ENCODE data around the gene FAAP24.
A peak's percentile ranks its signal among the peaks of the same experiment; 100 is the strongest.
"Not testable (repeated sequence)": the region's sequence is repeated elsewhere in the genome, so short reads cannot be mapped to it uniquely, and the experiment has no call there.

FAAP24 gene

DNA sequence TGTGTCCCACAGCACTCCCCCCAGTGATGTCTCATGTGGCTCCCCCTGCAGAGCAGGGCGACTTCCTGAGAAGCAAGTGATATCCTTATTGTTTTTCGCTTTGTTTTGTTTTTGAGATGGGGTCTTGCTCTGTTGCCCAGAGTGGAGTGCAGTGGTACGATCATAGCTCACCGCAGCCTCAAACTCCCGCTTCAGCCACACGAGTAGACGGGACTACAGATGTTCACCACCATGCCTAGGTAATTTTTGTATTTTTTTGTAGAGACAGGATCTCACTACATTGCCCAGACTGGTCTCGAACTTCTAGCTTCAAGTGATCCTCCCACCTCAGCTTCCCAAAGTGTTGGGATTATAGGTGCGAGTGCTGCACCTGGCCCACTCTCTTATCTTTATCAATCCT is 5.3 kb upstream of the FAAP24 start:
- DNase-seq (ENCODE audit: insufficient read length, low spot score) (no peak), FAIRE-seq (no peak)
- TF ChIP-seq POLR2AphosphoS5 (IDR thresholded peaks at IDR 0.05; ENCODE audit: low read depth, low read length) (no peak), POU2F2 (IDR thresholded peaks at IDR 0.05; ENCODE audit: low read depth, low read length) (no peak), TAF1 (IDR thresholded peaks at IDR 0.05; ENCODE audit: low read depth, low read length) (no peak), POLR2A (IDR thresholded peaks at IDR 0.05; ENCODE audit: low read depth, low read length) (no peak), SPI1 (IDR thresholded peaks at IDR 0.05; ENCODE audit: low read depth, low read length) (no peak)

DNA sequence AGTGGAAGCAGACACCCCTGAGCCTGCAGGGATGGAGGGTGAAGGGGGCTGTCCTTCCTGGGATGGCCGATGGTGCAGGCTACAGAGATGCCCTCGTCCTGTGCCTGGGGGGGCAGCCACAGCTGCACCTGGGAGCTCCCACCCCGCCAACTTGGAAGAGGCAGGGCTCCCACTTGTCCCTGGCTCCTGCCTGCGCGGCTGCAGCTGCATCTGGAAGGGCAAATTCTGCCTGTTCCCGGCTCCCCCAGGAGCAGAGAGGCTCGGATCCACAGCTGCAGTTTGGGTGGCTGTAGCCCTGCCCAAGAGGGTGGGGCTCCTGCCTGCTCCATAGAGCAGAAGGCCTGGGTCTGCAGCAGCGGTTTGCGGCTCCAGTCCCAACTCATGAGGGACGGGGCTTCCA is 2.5 kb upstream of the FAAP24 start:
- DNase-seq (ENCODE audit: insufficient read length, low spot score), result no peak
- TF ChIP-seq POLR2AphosphoS5 (IDR thresholded peaks at IDR 0.05; ENCODE audit: low read depth, low read length) (no peak), PAX5 (IDR thresholded peaks at IDR 0.05; ENCODE audit: insufficient read depth, low read length, severe bottlenecking) (no peak), POLR2A (IDR thresholded peaks at IDR 0.05; ENCODE audit: low read depth, low read length) (no peak), TAF1 (IDR thresholded peaks at IDR 0.05; ENCODE audit: low read depth, low read length) (no peak), SPI1 (IDR thresholded peaks at IDR 0.05; ENCODE audit: low read depth, low read length) (no peak), POU2F2 (IDR thresholded peaks at IDR 0.05; ENCODE audit: low read depth, low read length) (no peak)
- FAIRE-seq, result no peak

DNA sequence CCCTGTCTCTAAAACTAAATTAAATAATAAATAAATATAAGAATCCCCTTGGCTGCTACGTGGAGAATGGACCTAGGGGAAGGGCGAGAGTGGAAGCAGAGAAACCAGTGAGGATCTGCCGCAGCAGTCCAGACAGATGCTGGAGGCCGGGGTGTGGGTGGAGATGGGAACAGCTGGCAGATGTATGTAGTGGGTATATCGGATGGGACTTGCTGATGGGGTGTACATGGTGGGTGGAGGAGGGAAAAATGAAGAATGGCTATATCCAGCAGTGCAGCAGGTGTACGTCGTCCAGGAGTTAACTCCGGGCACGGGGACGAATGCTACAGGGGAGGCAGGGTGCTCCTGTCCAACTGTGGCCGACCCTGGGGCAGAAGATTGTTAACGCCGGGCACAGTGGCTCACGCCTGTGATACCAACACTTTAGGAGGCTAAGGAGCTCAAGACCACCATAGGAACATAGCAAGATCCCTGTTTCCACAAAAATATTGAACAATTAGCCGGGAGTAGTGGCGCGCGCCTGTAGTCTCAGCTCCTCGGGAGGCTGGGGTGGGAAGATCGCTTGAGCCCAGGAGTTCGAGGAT is 938 bp upstream of the FAAP24 start:
- no peak for TF ChIP-seq POU2F2 (IDR thresholded peaks at IDR 0.05; ENCODE audit: low read depth, low read length)
- no peak for TF ChIP-seq POLR2A (IDR thresholded peaks at IDR 0.05; ENCODE audit: low read depth, low read length)
- no peak for TF ChIP-seq PAX5 (IDR thresholded peaks at IDR 0.05; ENCODE audit: insufficient read depth, low read length, severe bottlenecking)
- TF ChIP-seq SPI1 (IDR thresholded peaks at IDR 0.05; ENCODE audit: low read depth, low read length), result no peak
- TF ChIP-seq TAF1 (IDR thresholded peaks at IDR 0.05; ENCODE audit: low read depth, low read length), result no peak
- no peak for TF ChIP-seq POLR2AphosphoS5 (IDR thresholded peaks at IDR 0.05; ENCODE audit: low read depth, low read length)
- peak; percentile 38 for FAIRE-seq
- no peak for DNase-seq (ENCODE audit: insufficient read length, low spot score)

DNA sequence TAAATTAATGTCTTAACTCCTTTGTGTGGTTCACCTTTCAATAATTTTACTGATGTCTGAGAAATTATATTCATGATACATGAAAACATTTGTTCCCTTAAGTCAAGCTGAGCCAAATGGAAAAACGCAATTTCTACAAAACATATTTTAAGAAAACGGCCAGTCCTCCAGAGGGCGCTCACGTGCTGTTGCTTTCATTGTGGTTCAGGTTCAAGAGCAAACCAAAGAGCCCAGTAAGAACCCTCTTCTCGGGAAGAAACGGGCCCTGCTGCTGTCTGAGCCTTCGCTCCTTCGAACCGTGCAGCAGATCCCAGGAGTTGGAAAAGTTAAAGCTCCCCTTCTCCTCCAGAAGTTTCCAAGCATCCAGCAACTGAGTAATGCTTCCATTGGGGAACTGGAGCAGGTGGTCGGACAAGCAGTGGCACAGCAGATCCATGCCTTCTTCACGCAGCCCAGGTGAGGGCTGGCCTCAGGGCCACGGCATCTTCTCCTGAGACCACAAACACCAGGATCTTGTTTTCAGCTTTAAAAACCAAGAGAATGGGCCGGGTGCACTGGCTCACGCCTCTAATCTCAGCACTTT is 4.3 kb downstream of the FAAP24 start:
- DNase-seq (ENCODE audit: insufficient read length, low spot score) (peak; percentile 44), FAIRE-seq (no peak)
- TF ChIP-seq SPI1 (IDR thresholded peaks at IDR 0.05; ENCODE audit: low read depth, low read length) (no peak), POU2F2 (IDR thresholded peaks at IDR 0.05; ENCODE audit: low read depth, low read length) (no peak), PAX5 (IDR thresholded peaks at IDR 0.05; ENCODE audit: insufficient read depth, low read length, severe bottlenecking) (no peak), POLR2AphosphoS5 (IDR thresholded peaks at IDR 0.05; ENCODE audit: low read depth, low read length) (no peak), POLR2A (IDR thresholded peaks at IDR 0.05; ENCODE audit: low read depth, low read length) (no peak), TAF1 (IDR thresholded peaks at IDR 0.05; ENCODE audit: low read depth, low read length) (no peak)

DNA sequence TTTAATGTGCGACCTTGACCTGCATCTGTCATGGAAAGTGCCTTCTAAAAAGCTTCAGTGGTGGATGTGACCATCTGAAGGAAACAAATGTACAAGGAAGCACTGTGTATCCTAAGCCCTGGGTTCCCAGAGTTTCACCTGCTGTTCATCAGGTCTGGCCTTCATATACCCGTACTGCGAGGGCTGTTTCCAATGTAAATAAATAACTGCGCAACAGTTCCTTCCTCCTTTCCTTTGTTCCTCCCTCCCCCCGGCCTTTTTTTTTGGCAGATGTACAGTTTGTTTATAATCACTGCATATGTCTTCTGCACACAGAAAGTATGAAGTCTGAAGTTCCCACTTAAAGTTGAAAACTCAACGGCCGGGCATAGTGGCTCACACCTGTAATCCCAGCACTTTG is 5.2 kb downstream of the FAAP24 start:
- DNase-seq (ENCODE audit: insufficient read length, low spot score) (no peak), FAIRE-seq (no peak)
- TF ChIP-seq SPI1 (IDR thresholded peaks at IDR 0.05; ENCODE audit: low read depth, low read length) (no peak), PAX5 (IDR thresholded peaks at IDR 0.05; ENCODE audit: insufficient read depth, low read length, severe bottlenecking) (no peak), POU2F2 (IDR thresholded peaks at IDR 0.05; ENCODE audit: low read depth, low read length) (no peak), POLR2AphosphoS5 (IDR thresholded peaks at IDR 0.05; ENCODE audit: low read depth, low read length) (no peak), POLR2A (IDR thresholded peaks at IDR 0.05; ENCODE audit: low read depth, low read length) (no peak), TAF1 (IDR thresholded peaks at IDR 0.05; ENCODE audit: low read depth, low read length) (no peak)

DNA sequence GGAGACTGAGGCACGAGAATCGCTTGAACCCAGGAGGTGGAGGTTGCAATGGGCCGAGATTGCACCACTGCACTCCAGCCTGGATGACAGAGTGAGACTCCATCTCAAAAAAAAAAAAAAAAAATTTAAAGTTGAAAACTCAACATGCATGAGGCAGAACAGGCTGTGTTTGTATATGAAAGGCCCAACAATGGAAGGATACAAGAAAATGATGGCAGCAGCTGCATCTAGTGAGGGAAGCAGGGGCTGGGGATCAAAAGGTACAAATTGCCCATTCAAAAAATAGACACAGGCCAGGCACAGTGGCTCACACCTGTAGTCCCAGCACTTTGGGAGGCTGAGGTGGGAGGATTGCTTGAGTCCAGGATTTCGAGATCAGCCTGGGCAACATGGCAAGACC is 5.8 kb downstream of the FAAP24 start:
- FAIRE-seq; DNase-seq (ENCODE audit: insufficient read length, low spot score): not testable (repeated sequence)

DNA sequence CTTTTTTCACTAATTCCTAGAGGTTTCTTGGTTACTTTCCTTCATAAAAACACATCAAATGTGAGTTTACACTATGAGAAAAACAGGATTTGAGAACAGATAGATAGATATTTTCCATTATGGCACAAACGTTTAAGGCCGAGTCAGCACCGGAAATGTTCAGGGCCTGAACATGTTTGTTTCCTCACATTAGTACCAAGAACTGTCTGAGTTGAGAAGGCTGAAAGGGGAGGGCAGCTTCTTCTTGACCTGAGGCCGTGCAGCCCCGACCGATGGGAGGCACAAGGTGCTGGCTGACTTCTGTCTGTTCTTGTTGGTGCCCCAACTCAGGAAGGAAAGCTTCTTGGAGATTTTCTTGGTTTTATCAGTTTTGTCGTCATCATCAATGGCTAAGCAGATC is 7.8 kb downstream of the FAAP24 start:
- not testable (repeated sequence) for DNase-seq (ENCODE audit: insufficient read length, low spot score); FAIRE-seq

DNA sequence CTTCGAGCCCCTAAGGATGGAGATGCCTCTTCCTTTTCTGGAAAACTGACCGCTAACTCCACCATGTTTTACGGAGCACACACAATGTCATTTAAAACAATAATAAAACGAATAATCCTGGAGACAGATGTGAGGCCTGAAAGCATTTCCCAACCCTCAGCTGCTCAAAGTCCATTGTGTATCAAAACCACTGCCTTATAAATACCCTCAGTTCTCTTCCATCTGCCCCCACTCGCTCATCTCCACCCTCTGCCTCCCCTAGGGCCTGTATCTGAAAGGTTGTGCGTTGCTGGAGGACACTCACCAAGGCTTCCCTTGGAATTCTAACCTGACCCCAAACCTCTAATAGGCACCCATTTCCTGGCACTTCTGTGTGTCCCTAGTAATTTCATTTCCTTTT is 10.4 kb downstream of the FAAP24 start:
- DNase-seq (ENCODE audit: insufficient read length, low spot score); FAIRE-seq: not testable (repeated sequence)

DNA sequence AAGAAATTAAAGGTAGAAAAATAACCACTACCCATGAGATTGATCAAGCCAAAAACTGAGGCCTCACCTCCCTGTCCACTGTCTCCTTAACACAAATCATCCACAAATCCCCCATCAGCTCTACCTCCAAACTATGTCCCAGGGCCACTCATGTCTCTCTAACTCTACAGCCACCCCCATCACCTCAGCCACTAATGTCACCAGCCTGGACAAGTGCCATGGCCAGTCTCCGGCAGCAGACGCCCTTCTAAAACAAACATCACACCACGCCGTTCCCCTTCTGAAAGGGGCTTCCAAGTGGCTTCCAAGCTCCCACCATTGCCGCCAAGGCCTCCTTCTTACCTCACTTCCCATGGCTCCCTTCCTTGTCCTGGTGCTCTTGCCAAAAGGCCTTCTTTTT is 16.2 kb downstream of the FAAP24 start:
- FAIRE-seq; DNase-seq (ENCODE audit: insufficient read length, low spot score): not testable (repeated sequence)

DNA sequence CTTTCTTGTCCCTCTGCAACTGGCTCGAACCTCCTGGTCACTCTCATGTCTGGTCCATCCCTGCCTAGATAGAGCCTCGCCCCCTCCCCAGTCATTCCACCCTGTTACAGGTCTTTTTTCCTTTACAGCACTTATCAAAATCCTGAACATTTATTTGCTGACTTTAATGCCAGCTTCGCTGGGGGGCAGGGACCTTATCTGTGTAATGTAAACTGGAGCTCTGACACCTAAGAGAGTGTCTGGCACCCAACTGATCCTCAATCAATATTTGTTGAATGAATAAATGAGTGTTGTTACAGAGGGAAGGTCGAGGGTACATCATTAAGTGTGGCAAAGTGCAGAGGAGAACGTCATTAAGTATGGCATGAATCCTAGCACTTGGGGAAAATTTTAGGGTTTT is 16.7 kb downstream of the FAAP24 start:
- no peak for TF ChIP-seq POLR2A (IDR thresholded peaks at IDR 0.05; ENCODE audit: low read depth, low read length)
- FAIRE-seq, result no peak
- DNase-seq (ENCODE audit: insufficient read length, low spot score), result no peak

DNA sequence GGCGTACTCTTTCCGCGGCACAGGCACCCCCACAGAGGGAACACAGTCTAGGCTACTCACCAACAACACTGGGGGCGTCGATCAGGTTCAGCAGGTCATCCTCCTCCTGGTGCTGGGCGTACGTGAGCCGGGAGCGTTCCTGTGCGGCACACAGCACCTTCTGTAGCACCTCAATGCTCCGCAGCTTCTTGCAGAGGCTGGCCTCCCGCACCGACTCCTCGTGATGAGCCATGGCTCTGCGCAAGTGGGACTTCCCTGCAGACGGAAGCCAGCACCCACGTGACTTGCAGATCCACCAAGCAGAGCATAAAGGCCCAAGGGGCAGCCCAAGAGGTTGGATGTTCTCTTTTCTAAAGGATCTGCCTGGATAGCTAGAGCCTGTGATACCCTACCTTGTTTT is 23.9 kb downstream of the FAAP24 start:
- FAIRE-seq; DNase-seq (ENCODE audit: insufficient read length, low spot score): not testable (repeated sequence)

DNA sequence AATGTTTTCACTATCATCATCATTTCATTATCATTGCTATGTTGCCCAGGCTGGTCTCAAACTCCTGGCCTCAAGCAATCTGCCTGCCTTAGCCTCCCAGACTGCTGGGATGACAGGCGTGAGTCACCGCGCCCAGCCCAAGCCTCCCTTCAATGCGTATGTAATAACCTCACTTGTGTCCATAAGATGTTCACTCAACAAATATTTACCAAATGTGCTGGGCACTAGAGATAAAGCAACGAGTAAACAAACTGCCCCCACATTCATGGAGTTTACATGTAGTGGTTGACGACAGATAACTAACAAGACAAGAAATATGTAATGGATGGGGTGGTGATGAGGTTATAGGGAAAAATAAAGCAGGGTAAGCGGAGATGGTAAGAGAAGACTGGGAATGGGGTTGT is 25.0 kb downstream of the FAAP24 start:
- not testable (repeated sequence) for DNase-seq (ENCODE audit: insufficient read length, low spot score); FAIRE-seq
